Endothelial cell of umbilical vein (primary cell): ENCODE data around the gene GRPEL1. TPM values are rescaled to one million over a fixed set of nuclear protein-coding genes. Genes with fewer than 3 reads are reported as not detected.

Experiments used
- BruUV-seq: library from RNA; stranded (reverse); fragments of 400-500 nt; replicated peaks from 2 replicates; lab custom pipeline; 2021; lab: Mats Ljungman, UMichigan
- CTCF ChIA-PET: fragments of 300-600, 350-600 bp; sonication (Branson Sonifier 250); formaldehyde crosslinking; loops from one replicate; lab custom pipeline; 2021; ENCODE audit warnings: antibody characterized with exemption, inconsistent platforms; lab: Charles Lee
- POLR2A ChIA-PET: fragments of 300-600, 350-600 bp; sonication (Branson Sonifier 250); formaldehyde crosslinking; loops from one replicate; lab custom pipeline; 2021; ENCODE audit warnings: antibody characterized with exemption, inconsistent platforms; lab: Charles Lee
- DNase-seq: peaks from one replicate; pipeline ENCODE4 v3.0.0-alpha.2; 2011; ENCODE audit warnings: low read depth, low spot score
- FAIRE-seq: peaks from 2 replicates; lab custom pipeline; 2011; peaks lifted over from hg19 to GRCh38; lab: Jason Lieb, UNC
- H2AFZ ChIP-seq: 2 replicates; pipeline ENCODE4 v1.6.0; 2012; ENCODE audit warnings: low read depth, low read length, control low read depth, inconsistent platforms
- H3K27ac ChIP-seq: 2 replicates; pipeline ENCODE4 v1.5.1; 2011; ENCODE audit warnings: low read depth, mild to moderate bottlenecking, control low read depth, low read length, moderate library complexity; ENCODE audit not compliant: insufficient read depth
- H3K27me3 ChIP-seq, 2 experiments: 2 replicates each; pipeline versions ENCODE4 v1.6.0 to v1.6.1; 2011; ENCODE audit warnings: low read length in 2 of 2, mixed read lengths in 1 of 2; ENCODE audit not compliant: control insufficient read depth in 2 of 2, insufficient read depth in 2 of 2
- H3K36me3 ChIP-seq, 2 experiments: 2 replicates in 1 of 2; 3 replicates in 1 of 2; pipeline ENCODE4 v1.5.1; 2011; ENCODE audit warnings: low read length in 2 of 2, mild to moderate bottlenecking in 1 of 2, moderate library complexity in 1 of 2; ENCODE audit not compliant: control insufficient read depth in 2 of 2, insufficient read depth in 2 of 2; ENCODE audit errors: extremely low read depth in 1 of 2
- H3K4me1 ChIP-seq: 3 replicates; pipeline ENCODE4 v1.5.1; 2011; ENCODE audit warnings: mild to moderate bottlenecking, low read length; ENCODE audit not compliant: control insufficient read depth, insufficient read depth; ENCODE audit errors: extremely low read depth
- H3K4me2 ChIP-seq: 2 replicates; pipeline ENCODE4 v1.6.1; 2011; ENCODE audit warnings: low read length, control low read depth, mixed read lengths; ENCODE audit not compliant: insufficient read depth
- H3K4me3 ChIP-seq, 3 experiments: fragments of 200-600 bp in 1 of 3; sonication (generic), shearing (Covaris generic) in 1 of 3; replicated peaks in 1 of 3; 2 replicates each; pipeline ENCODE4 v1.5.1; 2011 to 2016; ENCODE audit warnings: control low read depth in 3 of 3, low read length in 3 of 3, mild to moderate bottlenecking in 2 of 3, inconsistent platforms in 1 of 3, low read depth in 1 of 3, moderate library complexity in 1 of 3; ENCODE audit not compliant: insufficient read depth in 1 of 3
- H3K79me2 ChIP-seq: 2 replicates; pipeline ENCODE4 v1.6.0; 2012; ENCODE audit warnings: low read length, inconsistent platforms; ENCODE audit not compliant: control insufficient read depth, insufficient read depth
- H3K9ac ChIP-seq: replicated peaks from 2 replicates; pipeline ENCODE3; 2011; ENCODE audit warnings: low read length, control low read depth; ENCODE audit not compliant: insufficient read depth; ENCODE audit errors: extremely low read depth
- H3K9me1 ChIP-seq: replicated peaks from 3 replicates; pipeline ENCODE4 v1.6.0; 2011; ENCODE audit warnings: mild to moderate bottlenecking, low read length; ENCODE audit not compliant: control insufficient read depth, insufficient read depth; ENCODE audit errors: extremely low read depth
- H3K9me3 ChIP-seq: replicated peaks from 2 replicates; pipeline ENCODE4 v1.5.1; 2012; ENCODE audit warnings: low read length, inconsistent platforms; ENCODE audit not compliant: control insufficient read depth, insufficient read depth
- H4K20me1 ChIP-seq: replicated peaks from 2 replicates; pipeline ENCODE3; 2011; ENCODE audit warnings: mild to moderate bottlenecking, low read length; ENCODE audit not compliant: control insufficient read depth, insufficient read depth; ENCODE audit errors: extremely low read depth
- EZH2 ChIP-seq: IDR thresholded peaks from 2 replicates; pipeline ENCODE4 v1.6.1; 2012; ENCODE audit warnings: borderline replicate concordance, low read depth, mild to moderate bottlenecking, moderate library complexity, low read length, inconsistent platforms; ENCODE audit not compliant: severe bottlenecking
- FOS ChIP-seq: IDR thresholded peaks from 2 replicates; pipeline ENCODE4 v1.6.1; 2011; ENCODE audit warnings: mild to moderate bottlenecking, low read length, moderate library complexity, borderline replicate concordance; ENCODE audit not compliant: insufficient read depth
- GATA2 ChIP-seq: IDR thresholded peaks from 2 replicates; pipeline ENCODE4 v1.7.0; 2011; ENCODE audit warnings: low read depth, mild to moderate bottlenecking, moderate library complexity, mixed read lengths, low read length; ENCODE audit not compliant: insufficient read length, insufficient read depth
- JUN ChIP-seq: IDR thresholded peaks from 2 replicates; pipeline ENCODE4 v1.6.1; 2011; ENCODE audit warnings: borderline replicate concordance, low read depth; ENCODE audit not compliant: insufficient read length, insufficient read depth
- MYC ChIP-seq: IDR thresholded peaks from one replicate; pipeline ENCODE4 v1.6.1; 2011; ENCODE audit warnings: mild to moderate bottlenecking, low read depth, low read length
- POLR2A ChIP-seq: IDR thresholded peaks from 2 replicates; pipeline ENCODE4 v1.6.1; 2012; ENCODE audit warnings: low read depth, mild to moderate bottlenecking, control low read depth, low read length
- POLR2AphosphoS5 ChIP-seq: IDR thresholded peaks from 2 replicates; pipeline ENCODE4 v1.6.1; 2012; ENCODE audit warnings: low read depth, mild to moderate bottlenecking, control low read depth, low read length, moderate library complexity; ENCODE audit not compliant: insufficient read depth
- dilution Hi-C: fragments of 300-500 bp; cut with MboI; formaldehyde crosslinking; loops from one replicate; pipeline ENCODE4 v1.15.0; 2019; ENCODE audit warnings: low sequenced_read_pairs; ENCODE audit not compliant: extremely low pct_ligation_motif_present
- intact Hi-C: fragments of 100-400 bp; cut with micrococcal nuclease; formaldehyde crosslinking; loops from one replicate; pipeline ENCODE4 v1.10.0; 2022
- polyA plus RNA-seq, 4 experiments: library from polyadenylated mRNA; depleted of rRNA in 3 of 4; stranded (reverse) in 3 of 4; unstranded in 1 of 4; fragments of >200 nt; gene quantifications; 2 replicates each; pipeline versions ENCODE4 v1.2.1 to v1.2.3, GENCODE V29; 2011 to 2012; ENCODE audit warnings: missing spikeins in 1 of 4
- total RNA-seq: library from RNA; stranded (reverse); gene quantifications from 2 replicates; pipeline ENCODE4 v1.2.3, GENCODE V29; 2021
- TF ChIP-seq, protein P1 (sequence below), 2 donors: IDR thresholded peaks; 1 replicate in 1 of 2; 2 replicates in 1 of 2; pipeline ENCODE4 v1.5.1; 2011; ENCODE audit warnings: low read length in 2 of 2, mild to moderate bottlenecking in 2 of 2, moderate library complexity in 2 of 2, control low read depth in 1 of 2, inconsistent platforms in 1 of 2, low read depth in 1 of 2; ENCODE audit not compliant: insufficient read depth in 1 of 2; ENCODE audit errors: extremely low read depth in 1 of 2
- TF ChIP-seq, protein P2 (sequence below): IDR thresholded peaks from 2 replicates; pipeline ENCODE4 v1.6.1; 2011; ENCODE audit not compliant: insufficient read depth, insufficient read length

Gene GRPEL1
- total and polyA plus RNA-seq, 2 donors (not counting 3 experiments of a cell fraction or from before 2014, with no cell fraction given): 17.3 to 42.6 TPM

DNA sequence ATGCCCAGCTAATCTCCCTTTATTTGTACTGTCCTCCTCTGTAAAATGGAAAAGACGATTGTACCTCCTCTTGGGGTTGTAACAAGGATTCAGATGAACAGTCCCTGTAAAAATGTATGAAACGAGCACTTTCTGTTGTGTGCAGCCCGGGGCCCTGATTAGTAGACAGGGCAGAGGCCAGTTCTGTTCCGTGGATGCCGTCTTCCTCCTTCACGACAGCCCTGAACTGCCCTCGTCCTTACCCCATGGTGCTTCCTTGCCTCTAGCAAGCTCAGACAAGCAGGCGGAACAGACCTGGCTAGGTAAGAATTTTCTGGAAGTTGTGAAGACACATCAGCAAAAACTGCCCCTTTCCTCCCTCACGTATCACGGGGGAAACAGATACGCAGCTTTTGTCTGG, 47.0 kb downstream of the GRPEL1 start:
- no peak for FAIRE-seq
- TF ChIP-seq EZH2 (no peak), POLR2AphosphoS5 (no peak), JUN (no peak), FOS (no peak), MYC (no peak), POLR2A (no peak), GATA2 (no peak)
- TF ChIP-seq, protein P1, sequence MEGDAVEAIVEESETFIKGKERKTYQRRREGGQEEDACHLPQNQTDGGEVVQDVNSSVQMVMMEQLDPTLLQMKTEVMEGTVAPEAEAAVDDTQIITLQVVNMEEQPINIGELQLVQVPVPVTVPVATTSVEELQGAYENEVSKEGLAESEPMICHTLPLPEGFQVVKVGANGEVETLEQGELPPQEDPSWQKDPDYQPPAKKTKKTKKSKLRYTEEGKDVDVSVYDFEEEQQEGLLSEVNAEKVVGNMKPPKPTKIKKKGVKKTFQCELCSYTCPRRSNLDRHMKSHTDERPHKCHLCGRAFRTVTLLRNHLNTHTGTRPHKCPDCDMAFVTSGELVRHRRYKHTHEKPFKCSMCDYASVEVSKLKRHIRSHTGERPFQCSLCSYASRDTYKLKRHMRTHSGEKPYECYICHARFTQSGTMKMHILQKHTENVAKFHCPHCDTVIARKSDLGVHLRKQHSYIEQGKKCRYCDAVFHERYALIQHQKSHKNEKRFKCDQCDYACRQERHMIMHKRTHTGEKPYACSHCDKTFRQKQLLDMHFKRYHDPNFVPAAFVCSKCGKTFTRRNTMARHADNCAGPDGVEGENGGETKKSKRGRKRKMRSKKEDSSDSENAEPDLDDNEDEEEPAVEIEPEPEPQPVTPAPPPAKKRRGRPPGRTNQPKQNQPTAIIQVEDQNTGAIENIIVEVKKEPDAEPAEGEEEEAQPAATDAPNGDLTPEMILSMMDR (IDR thresholded peaks at IDR 0.05; ENCODE audit: extremely low read depth in 1 of 2, insufficient read depth in 1 of 2, low read depth in 1 of 2, low read length in 2 of 2): no peak
- TF ChIP-seq, protein P2, sequence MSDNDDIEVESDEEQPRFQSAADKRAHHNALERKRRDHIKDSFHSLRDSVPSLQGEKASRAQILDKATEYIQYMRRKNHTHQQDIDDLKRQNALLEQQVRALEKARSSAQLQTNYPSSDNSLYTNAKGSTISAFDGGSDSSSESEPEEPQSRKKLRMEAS: no peak
- ChIA-PET CTCF (interaction anchor here (1.5 kb wide), 1 partner anchor 46 kb away, joined by 5 read pairs; no protein-coding TSS in a partner anchor), POLR2A (no interaction called here)
- no peak overlapping the region for H3K9ac ChIP-seq
- dilution Hi-C loops (loop anchor here (5.0 kb wide), 1 partner anchor 34 kb away; no protein-coding TSS in a partner anchor), intact Hi-C loops (no loop called here)
- no peaks in the 10 kb centered on the region for H3K9me3 ChIP-seq
- no peak overlapping the region for H3K4me3 ChIP-seq
- H3K27ac ChIP-seq: no peak overlapping the region
- H3K4me2 ChIP-seq: no peak overlapping the region
- no peaks in the 10 kb centered on the region for H3K4me1 ChIP-seq
- H4K20me1 ChIP-seq: no peaks in the 10 kb centered on the region
- no peaks in the 10 kb centered on the region for H3K9me1 ChIP-seq
- no peak for DNase-seq
- H3K27me3 ChIP-seq: no peaks in the 10 kb centered on the region
- H2AFZ ChIP-seq: no peak overlapping the region
- BruUV-seq: no TSS peak
- no peaks in the 10 kb centered on the region for H3K79me2 ChIP-seq
- H3K36me3 ChIP-seq: peaks cover 0 to 11% of the 10 kb centered on the region in 2 experiments
